ENCODE results near the gene CEP170B.
"Not testable (repeated sequence)": the region's sequence is repeated elsewhere in the genome, so short reads cannot be mapped to it uniquely, and the experiment has no call there.

- TF ChIP-seq EZH2phosphoT487 (IDR thresholded peaks at IDR 0.05; ENCODE audit: borderline replicate concordance, low read length); CTCF (IDR thresholded peaks at IDR 0.05; ENCODE audit: low read depth, low read length, poor library complexity, severe bottlenecking): not testable (repeated sequence)
Measured at GRCh38 chr14:104857931-104858330, 7.1 kb upstream of the CEP170B start.
